K562 (cell line): ENCODE measurements around the gene MYB. TPM values are rescaled to one million over a fixed set of nuclear protein-coding genes. Genes with fewer than 3 reads are reported as not detected.
A peak's percentile ranks its signal among the peaks of the same experiment; 100 is the strongest.

Source experiments
- BDP1 ChIP-seq: IDR thresholded peaks from 3 replicates; pipeline ENCODE4 v1.6.1; 2011; ENCODE audit not compliant: insufficient read length, insufficient read depth
- CBFB ChIP-seq: sonication (generic); formaldehyde crosslinking; IDR thresholded peaks from 2 replicates; pipeline ENCODE4 v1.4.0; 2020; ENCODE audit warnings: mild to moderate bottlenecking, missing genetic modification reagents
- CEBPB ChIP-seq: fragments of 450-650 bp; IDR thresholded peaks from 2 replicates; pipeline ENCODE4 v1.6.1; 2016; ENCODE audit warnings: missing genetic modification characterization, missing compliant biosample characterization
- CREB1 ChIP-seq, 2 experiments: sonication (generic) in 1 of 2; formaldehyde crosslinking in 1 of 2; IDR thresholded peaks; 2 replicates each; pipeline versions ENCODE4 v1.6.1 to v1.8.0; 2012 to 2022; ENCODE audit warnings: inconsistent platforms in 1 of 2, mild to moderate bottlenecking in 1 of 2, missing genetic modification reagents in 1 of 2, moderate library complexity in 1 of 2
- CREBBP ChIP-seq: IDR thresholded peaks from one replicate; pipeline ENCODE4 v1.6.1; 2012; ENCODE audit warnings: low read depth, mild to moderate bottlenecking, control low read depth, inconsistent platforms, low read length
- EP300 ChIP-seq: IDR thresholded peaks from 2 replicates; pipeline ENCODE4 v1.6.1; 2012; ENCODE audit warnings: low read length, improper control_type of control experiment
- GABPA ChIP-seq: fragments of 200-800 bp; sonication (Bioruptor generic); conservative IDR thresholded peaks from 2 replicates; pipeline ENCODE4 v1.6.1; 2016; ENCODE audit warnings: low read depth, missing genetic modification characterization, missing compliant biosample characterization
- HINFP ChIP-seq: fragments of 450-650 bp; conservative IDR thresholded peaks from 2 replicates; pipeline ENCODE4 v1.6.1; 2016; ENCODE audit warnings: missing genetic modification characterization, low read depth, mild to moderate bottlenecking, control low read depth, missing compliant biosample characterization
- MCM7 ChIP-seq, 2 experiments: fragments of 450-650 bp; IDR thresholded peaks; 2 replicates each; pipeline ENCODE4 v1.6.1; 2016 to 2018
- NFATC3 ChIP-seq: fragments of 450-650 bp; IDR thresholded peaks from 2 replicates; pipeline ENCODE4 v1.6.1; 2017; ENCODE audit warnings: mild to moderate bottlenecking
- NR3C1 ChIP-seq: sonication (generic); formaldehyde crosslinking; IDR thresholded peaks from 2 replicates; pipeline ENCODE4 v1.8.1; 2022; ENCODE audit warnings: missing genetic modification reagents
- RFX1 ChIP-seq: fragments of 450-650 bp; IDR thresholded peaks from 2 replicates; pipeline ENCODE4 v1.6.1; 2016; ENCODE audit warnings: mild to moderate bottlenecking, moderate library complexity
- STAT5B ChIP-seq: fragments of 250-450 bp; sonication (Bioruptor Pico); IDR thresholded peaks from 2 replicates; pipeline ENCODE4 v1.8.0; 2021; ENCODE audit warnings: mild to moderate bottlenecking, inconsistent platforms
- ZC3H8 ChIP-seq: fragments of 450-650 bp; IDR thresholded peaks from 2 replicates; pipeline ENCODE4 v1.6.1; 2017
- ZNF143 ChIP-seq: sonication (generic); formaldehyde crosslinking; IDR thresholded peaks from 2 replicates; pipeline ENCODE4 v1.9.0; 2022; ENCODE audit warnings: mild to moderate bottlenecking, missing genetic modification reagents
- ZNF277 ChIP-seq: fragments of 250-450 bp; sonication (Bioruptor Pico); IDR thresholded peaks from 2 replicates; pipeline ENCODE4 v1.8.0; 2022; ENCODE audit warnings: inconsistent platforms, mild to moderate bottlenecking, moderate library complexity, borderline replicate concordance
- polyA plus RNA-seq, 8 experiments: library from polyadenylated mRNA; depleted of rRNA in 4 of 8; stranded (reverse) in 5 of 8; unstranded in 3 of 8; fragments of >200 nt; fragmentation: Nextera tagmentation in 2 of 8; fragmentation: Illumina TruSeq in 1 of 8; extraction: Ambion mirVana in 2 of 8; extraction: Trizol in 1 of 8; gene quantifications; 2 replicates each; pipeline versions ENCODE4 v1.2.1 to v1.2.3, GENCODE V29; 2011 to 2014; ENCODE audit warnings: inconsistent platforms in 1 of 8, missing spikeins in 1 of 8
- total RNA-seq, 7 experiments: library from RNA; depleted of rRNA in 6 of 7; stranded (reverse); fragments of >200 nt in 6 of 7; fragmentation: Illumina TruSeq in 2 of 7; extraction: Trizol in 2 of 7; gene quantifications; 2 replicates each; pipeline versions ENCODE4 v1.2.1 to v1.2.3, GENCODE V29; 2011 to 2021; ENCODE audit warnings: low replicate concordance in 1 of 7
- TF ChIP-seq, protein P1 (sequence below): fragments of 250-450 bp; sonication (Bioruptor Pico); IDR thresholded peaks from 2 replicates; pipeline ENCODE4 v1.5.1; 2021; ENCODE audit warnings: mild to moderate bottlenecking
- TF ChIP-seq, protein P2 (sequence below): fragments of 450-650 bp; IDR thresholded peaks from one replicate; pipeline ENCODE4 v1.6.1; 2018; ENCODE audit warnings: mild to moderate bottlenecking, moderate library complexity; ENCODE audit not compliant: partially characterized antibody
- TF ChIP-seq, protein P3 (sequence below): fragments of 450-650 bp; formaldehyde crosslinking; IDR thresholded peaks from 2 replicates; pipeline ENCODE4 v1.4.0; 2022; ENCODE audit warnings: mild to moderate bottlenecking, moderate library complexity
- TF ChIP-seq, protein P4 (sequence below): fragments of 450-650 bp; conservative IDR thresholded peaks from 2 replicates; pipeline ENCODE4 v1.6.1; 2016; ENCODE audit warnings: missing genetic modification characterization, low read depth, mild to moderate bottlenecking, missing compliant biosample characterization, moderate library complexity

The MYB gene
- total and polyA plus RNA-seq, 9 of the 15 experiments (the other 6 are each of a cell fraction or from before 2014, with no cell fraction given), result 35.8 to 218 (median 140) TPM

DNA sequence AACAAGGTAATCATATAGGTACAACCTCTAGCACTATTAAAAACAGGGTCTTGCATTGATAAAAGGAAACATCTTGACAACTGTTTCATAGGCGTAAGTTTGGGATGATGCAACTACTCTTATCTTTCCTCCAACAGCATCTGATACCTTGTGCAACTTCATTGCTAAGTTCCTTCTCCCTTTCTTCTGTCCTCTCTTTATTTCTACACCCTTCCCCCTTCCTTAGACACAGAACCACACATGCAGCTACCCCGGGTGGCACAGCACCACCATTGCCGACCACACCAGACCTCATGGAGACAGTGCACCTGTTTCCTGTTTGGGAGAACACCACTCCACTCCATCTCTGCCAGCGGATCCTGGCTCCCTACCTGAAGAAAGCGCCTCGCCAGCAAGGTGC, 14.4 kb downstream of the MYB start (continued):
- TF ChIP-seq BDP1 (no peak), STAT5B (CRISPR knock-in tag) (no peak), GABPA (tag) (no peak), HINFP (tag) (no peak), EP300 (peak; percentile 84), NFATC3 (no peak), CEBPB (peak; percentile 98), MCM7 (IDR thresholded peaks at IDR 0.05) (no peak), ZNF143 (no peak), CREB1 (IDR thresholded peaks at IDR 0.05) (no peak), CREB1 (CRISPR knock-in tag; IDR thresholded peaks at IDR 0.05) (no peak), ZC3H8 (no peak), RFX1 (no peak), ZNF277 (CRISPR knock-in tag) (no peak), CREBBP (no peak), NR3C1 (CRISPR knock-in tag) (no peak), CBFB (CRISPR knock-in tag) (no peak)
- TF ChIP-seq, protein P1, sequence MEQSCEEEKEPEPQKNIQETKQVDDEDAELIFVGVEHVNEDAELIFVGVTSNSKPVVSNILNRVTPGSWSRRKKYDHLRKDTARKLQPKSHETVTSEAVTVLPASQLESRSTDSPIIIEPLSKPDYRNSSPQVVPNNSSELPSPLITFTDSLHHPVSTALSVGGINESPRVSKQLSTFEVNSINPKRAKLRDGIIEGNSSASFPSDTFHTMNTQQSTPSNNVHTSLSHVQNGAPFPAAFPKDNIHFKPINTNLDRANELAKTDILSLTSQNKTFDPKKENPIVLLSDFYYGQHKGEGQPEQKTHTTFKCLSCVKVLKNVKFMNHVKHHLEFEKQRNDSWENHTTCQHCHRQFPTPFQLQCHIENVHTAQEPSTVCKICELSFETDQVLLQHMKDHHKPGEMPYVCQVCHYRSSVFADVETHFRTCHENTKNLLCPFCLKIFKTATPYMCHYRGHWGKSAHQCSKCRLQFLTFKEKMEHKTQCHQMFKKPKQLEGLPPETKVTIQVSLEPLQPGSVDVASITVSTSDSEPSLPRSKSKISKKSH (CRISPR knock-in tag), result no peak
- TF ChIP-seq, protein P2, sequence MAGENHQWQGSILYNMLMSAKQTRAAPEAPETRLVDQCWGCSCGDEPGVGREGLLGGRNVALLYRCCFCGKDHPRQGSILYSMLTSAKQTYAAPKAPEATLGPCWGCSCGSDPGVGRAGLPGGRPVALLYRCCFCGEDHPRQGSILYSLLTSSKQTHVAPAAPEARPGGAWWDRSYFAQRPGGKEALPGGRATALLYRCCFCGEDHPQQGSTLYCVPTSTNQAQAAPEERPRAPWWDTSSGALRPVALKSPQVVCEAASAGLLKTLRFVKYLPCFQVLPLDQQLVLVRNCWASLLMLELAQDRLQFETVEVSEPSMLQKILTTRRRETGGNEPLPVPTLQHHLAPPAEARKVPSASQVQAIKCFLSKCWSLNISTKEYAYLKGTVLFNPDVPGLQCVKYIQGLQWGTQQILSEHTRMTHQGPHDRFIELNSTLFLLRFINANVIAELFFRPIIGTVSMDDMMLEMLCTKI, result no peak
- TF ChIP-seq, protein P3, sequence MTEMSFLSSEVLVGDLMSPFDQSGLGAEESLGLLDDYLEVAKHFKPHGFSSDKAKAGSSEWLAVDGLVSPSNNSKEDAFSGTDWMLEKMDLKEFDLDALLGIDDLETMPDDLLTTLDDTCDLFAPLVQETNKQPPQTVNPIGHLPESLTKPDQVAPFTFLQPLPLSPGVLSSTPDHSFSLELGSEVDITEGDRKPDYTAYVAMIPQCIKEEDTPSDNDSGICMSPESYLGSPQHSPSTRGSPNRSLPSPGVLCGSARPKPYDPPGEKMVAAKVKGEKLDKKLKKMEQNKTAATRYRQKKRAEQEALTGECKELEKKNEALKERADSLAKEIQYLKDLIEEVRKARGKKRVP (CRISPR knock-in tag), result peak; percentile 94
- TF ChIP-seq, protein P4, sequence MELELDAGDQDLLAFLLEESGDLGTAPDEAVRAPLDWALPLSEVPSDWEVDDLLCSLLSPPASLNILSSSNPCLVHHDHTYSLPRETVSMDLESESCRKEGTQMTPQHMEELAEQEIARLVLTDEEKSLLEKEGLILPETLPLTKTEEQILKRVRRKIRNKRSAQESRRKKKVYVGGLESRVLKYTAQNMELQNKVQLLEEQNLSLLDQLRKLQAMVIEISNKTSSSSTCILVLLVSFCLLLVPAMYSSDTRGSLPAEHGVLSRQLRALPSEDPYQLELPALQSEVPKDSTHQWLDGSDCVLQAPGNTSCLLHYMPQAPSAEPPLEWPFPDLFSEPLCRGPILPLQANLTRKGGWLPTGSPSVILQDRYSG, result no peak
